K562 (cell line): ENCODE data around the gene ACAA2. TPM values are rescaled to one million over a fixed set of nuclear protein-coding genes. Genes with fewer than 3 reads are reported as not detected.

Source experiments
- ATF7 ChIP-seq: fragments of 450-650 bp; IDR thresholded peaks from 2 replicates; pipeline ENCODE4 v1.7.1; 2014; ENCODE audit warnings: mild to moderate bottlenecking, moderate library complexity
- CCNT2 ChIP-seq: IDR thresholded peaks from 2 replicates; pipeline ENCODE4 v1.6.1; 2011; ENCODE audit warnings: borderline replicate concordance, low read depth, mild to moderate bottlenecking, moderate library complexity, mixed read lengths, low read length; ENCODE audit not compliant: insufficient read length; ENCODE audit errors: extremely low read depth
- FOXJ2 ChIP-seq: fragments of 200-800 bp; sonication (Bioruptor generic); IDR thresholded peaks from 2 replicates; pipeline ENCODE4 v1.6.1; 2016; ENCODE audit warnings: missing genetic modification characterization, missing compliant biosample characterization
- HNRNPLL ChIP-seq: fragments of 200-400 bp; formaldehyde crosslinking; IDR thresholded peaks from 2 replicates; pipeline ENCODE4 v1.6.1; 2017; ENCODE audit warnings: low read length, low read depth, mild to moderate bottlenecking; ENCODE audit not compliant: poor library complexity, severe bottlenecking
- KDM1A ChIP-seq, 2 experiments: fragments of 450-650 bp; IDR thresholded peaks; 2 replicates each; pipeline ENCODE4 v1.6.1; 2016; ENCODE audit warnings: mild to moderate bottlenecking in 2 of 2
- MXI1 ChIP-seq: IDR thresholded peaks from 2 replicates; pipeline ENCODE4 v1.6.1; 2011; ENCODE audit warnings: low read depth, mild to moderate bottlenecking, improper control_type of control experiment, low read length
- POLR2AphosphoS5 ChIP-seq: IDR thresholded peaks from 2 replicates; pipeline ENCODE4 v1.6.1; 2011; ENCODE audit warnings: mild to moderate bottlenecking, low read depth, low read length, moderate library complexity; ENCODE audit not compliant: control insufficient read depth, insufficient read depth
- SPI1 ChIP-seq: IDR thresholded peaks from 2 replicates; pipeline ENCODE4 v1.6.1; 2011; ENCODE audit warnings: low read depth, low read length, control low read depth, borderline replicate concordance
- polyA plus RNA-seq, 8 experiments: library from polyadenylated mRNA; depleted of rRNA in 4 of 8; stranded (reverse) in 5 of 8; unstranded in 3 of 8; fragments of >200 nt; fragmentation: Nextera tagmentation in 2 of 8; fragmentation: Illumina TruSeq in 1 of 8; extraction: Ambion mirVana in 2 of 8; extraction: Trizol in 1 of 8; gene quantifications; 2 replicates each; pipeline versions ENCODE4 v1.2.1 to v1.2.3, GENCODE V29; 2011 to 2014; ENCODE audit warnings: inconsistent platforms in 1 of 8, missing spikeins in 1 of 8
- total RNA-seq, 7 experiments: library from RNA; depleted of rRNA in 6 of 7; stranded (reverse); fragments of >200 nt in 6 of 7; fragmentation: Illumina TruSeq in 2 of 7; extraction: Trizol in 2 of 7; gene quantifications; 2 replicates each; pipeline versions ENCODE4 v1.2.1 to v1.2.3, GENCODE V29; 2011 to 2021; ENCODE audit warnings: low replicate concordance in 1 of 7
- TF ChIP-seq, protein P1 (sequence below): fragments of 450-650 bp; IDR thresholded peaks from 2 replicates; pipeline ENCODE4 v1.6.1; 2014; ENCODE audit warnings: low read depth, mild to moderate bottlenecking, moderate library complexity, borderline replicate concordance
- TF ChIP-seq, protein P2 (sequence below): sonication (generic); formaldehyde crosslinking; IDR thresholded peaks from 2 replicates; pipeline ENCODE4 v1.8.0; 2023; ENCODE audit warnings: mild to moderate bottlenecking, missing genetic modification reagents
- TF ChIP-seq, protein P3 (sequence below), 2 experiments: fragments of 450-650 bp; IDR thresholded peaks; 2 replicates each; pipeline ENCODE4 v1.6.1; 2016; ENCODE audit warnings: mild to moderate bottlenecking in 2 of 2, borderline replicate concordance in 1 of 2, low read depth in 1 of 2, moderate library complexity in 1 of 2
- TF ChIP-seq, protein P4 (sequence below): sonication (generic); formaldehyde crosslinking; IDR thresholded peaks from 2 replicates; pipeline ENCODE4 v1.8.1; 2023; ENCODE audit warnings: mild to moderate bottlenecking, missing genetic modification reagents

ACAA2 gene
- total and polyA plus RNA-seq, 9 of the 15 experiments (the other 6 are each of a cell fraction or from before 2014, with no cell fraction given) = 13.2 to 31.5 (median 21.7) TPM

DNA sequence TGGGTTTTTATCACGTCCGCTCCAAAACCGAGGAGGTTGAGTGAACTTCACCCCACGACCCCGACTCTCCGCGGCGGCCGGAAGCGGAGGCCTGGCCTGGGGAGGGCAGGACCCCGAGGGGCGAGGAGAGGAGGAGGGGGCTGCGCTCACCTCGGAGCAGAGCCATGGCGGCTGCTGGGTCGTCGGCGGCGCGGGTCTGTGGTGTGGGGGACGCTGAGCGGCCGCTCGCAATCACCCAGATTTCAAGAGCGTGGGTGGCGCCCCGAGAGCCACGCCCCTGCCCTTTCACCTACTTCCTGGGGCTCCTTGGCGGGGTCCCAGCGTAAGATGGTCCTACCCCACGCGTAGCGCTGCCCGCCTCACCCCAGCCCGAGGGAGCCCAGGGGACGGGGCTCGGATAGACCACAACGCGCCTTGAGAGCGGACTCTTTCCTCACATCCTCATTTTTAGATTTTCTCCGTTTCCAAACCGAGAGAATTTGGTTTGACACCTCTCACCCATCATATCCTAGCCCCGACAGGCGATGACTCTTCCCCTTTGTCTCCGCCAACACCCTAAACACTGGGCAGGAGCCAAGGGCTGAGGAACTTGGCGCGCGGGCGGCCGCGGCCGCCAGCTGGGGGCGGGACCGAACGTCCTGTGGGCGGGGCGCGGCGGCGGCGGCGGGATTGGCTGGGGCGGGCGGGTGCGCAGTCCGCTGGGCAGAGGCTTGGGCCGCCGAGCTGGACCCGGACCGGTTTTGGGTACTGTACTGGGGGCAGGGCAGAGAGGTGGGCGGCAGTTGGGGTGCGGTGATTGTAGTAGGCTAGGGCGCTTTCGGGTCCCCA, at the start of gene ACAA2 (continued):
- TF ChIP-seq CCNT2 (no peak), KDM1A (IDR thresholded peaks at IDR 0.05) (peak; percentile 17 to 35; a peak in 2 of 4 replicates), MXI1 (no peak), SPI1 (peak; percentile 32; the same call in 1 of the 2 replicates), ATF7 (peak; percentile 49; the same call in 1 of the 2 replicates), POLR2AphosphoS5 (peak; percentile 61), FOXJ2 (tag) (no peak), HNRNPLL (peak; percentile 72)
- TF ChIP-seq, protein P1, sequence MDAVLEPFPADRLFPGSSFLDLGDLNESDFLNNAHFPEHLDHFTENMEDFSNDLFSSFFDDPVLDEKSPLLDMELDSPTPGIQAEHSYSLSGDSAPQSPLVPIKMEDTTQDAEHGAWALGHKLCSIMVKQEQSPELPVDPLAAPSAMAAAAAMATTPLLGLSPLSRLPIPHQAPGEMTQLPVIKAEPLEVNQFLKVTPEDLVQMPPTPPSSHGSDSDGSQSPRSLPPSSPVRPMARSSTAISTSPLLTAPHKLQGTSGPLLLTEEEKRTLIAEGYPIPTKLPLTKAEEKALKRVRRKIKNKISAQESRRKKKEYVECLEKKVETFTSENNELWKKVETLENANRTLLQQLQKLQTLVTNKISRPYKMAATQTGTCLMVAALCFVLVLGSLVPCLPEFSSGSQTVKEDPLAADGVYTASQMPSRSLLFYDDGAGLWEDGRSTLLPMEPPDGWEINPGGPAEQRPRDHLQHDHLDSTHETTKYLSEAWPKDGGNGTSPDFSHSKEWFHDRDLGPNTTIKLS = no peak
- TF ChIP-seq, protein P2, sequence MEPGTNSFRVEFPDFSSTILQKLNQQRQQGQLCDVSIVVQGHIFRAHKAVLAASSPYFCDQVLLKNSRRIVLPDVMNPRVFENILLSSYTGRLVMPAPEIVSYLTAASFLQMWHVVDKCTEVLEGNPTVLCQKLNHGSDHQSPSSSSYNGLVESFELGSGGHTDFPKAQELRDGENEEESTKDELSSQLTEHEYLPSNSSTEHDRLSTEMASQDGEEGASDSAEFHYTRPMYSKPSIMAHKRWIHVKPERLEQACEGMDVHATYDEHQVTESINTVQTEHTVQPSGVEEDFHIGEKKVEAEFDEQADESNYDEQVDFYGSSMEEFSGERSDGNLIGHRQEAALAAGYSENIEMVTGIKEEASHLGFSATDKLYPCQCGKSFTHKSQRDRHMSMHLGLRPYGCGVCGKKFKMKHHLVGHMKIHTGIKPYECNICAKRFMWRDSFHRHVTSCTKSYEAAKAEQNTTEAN (CRISPR knock-in tag) = no peak
- TF ChIP-seq, protein P3, sequence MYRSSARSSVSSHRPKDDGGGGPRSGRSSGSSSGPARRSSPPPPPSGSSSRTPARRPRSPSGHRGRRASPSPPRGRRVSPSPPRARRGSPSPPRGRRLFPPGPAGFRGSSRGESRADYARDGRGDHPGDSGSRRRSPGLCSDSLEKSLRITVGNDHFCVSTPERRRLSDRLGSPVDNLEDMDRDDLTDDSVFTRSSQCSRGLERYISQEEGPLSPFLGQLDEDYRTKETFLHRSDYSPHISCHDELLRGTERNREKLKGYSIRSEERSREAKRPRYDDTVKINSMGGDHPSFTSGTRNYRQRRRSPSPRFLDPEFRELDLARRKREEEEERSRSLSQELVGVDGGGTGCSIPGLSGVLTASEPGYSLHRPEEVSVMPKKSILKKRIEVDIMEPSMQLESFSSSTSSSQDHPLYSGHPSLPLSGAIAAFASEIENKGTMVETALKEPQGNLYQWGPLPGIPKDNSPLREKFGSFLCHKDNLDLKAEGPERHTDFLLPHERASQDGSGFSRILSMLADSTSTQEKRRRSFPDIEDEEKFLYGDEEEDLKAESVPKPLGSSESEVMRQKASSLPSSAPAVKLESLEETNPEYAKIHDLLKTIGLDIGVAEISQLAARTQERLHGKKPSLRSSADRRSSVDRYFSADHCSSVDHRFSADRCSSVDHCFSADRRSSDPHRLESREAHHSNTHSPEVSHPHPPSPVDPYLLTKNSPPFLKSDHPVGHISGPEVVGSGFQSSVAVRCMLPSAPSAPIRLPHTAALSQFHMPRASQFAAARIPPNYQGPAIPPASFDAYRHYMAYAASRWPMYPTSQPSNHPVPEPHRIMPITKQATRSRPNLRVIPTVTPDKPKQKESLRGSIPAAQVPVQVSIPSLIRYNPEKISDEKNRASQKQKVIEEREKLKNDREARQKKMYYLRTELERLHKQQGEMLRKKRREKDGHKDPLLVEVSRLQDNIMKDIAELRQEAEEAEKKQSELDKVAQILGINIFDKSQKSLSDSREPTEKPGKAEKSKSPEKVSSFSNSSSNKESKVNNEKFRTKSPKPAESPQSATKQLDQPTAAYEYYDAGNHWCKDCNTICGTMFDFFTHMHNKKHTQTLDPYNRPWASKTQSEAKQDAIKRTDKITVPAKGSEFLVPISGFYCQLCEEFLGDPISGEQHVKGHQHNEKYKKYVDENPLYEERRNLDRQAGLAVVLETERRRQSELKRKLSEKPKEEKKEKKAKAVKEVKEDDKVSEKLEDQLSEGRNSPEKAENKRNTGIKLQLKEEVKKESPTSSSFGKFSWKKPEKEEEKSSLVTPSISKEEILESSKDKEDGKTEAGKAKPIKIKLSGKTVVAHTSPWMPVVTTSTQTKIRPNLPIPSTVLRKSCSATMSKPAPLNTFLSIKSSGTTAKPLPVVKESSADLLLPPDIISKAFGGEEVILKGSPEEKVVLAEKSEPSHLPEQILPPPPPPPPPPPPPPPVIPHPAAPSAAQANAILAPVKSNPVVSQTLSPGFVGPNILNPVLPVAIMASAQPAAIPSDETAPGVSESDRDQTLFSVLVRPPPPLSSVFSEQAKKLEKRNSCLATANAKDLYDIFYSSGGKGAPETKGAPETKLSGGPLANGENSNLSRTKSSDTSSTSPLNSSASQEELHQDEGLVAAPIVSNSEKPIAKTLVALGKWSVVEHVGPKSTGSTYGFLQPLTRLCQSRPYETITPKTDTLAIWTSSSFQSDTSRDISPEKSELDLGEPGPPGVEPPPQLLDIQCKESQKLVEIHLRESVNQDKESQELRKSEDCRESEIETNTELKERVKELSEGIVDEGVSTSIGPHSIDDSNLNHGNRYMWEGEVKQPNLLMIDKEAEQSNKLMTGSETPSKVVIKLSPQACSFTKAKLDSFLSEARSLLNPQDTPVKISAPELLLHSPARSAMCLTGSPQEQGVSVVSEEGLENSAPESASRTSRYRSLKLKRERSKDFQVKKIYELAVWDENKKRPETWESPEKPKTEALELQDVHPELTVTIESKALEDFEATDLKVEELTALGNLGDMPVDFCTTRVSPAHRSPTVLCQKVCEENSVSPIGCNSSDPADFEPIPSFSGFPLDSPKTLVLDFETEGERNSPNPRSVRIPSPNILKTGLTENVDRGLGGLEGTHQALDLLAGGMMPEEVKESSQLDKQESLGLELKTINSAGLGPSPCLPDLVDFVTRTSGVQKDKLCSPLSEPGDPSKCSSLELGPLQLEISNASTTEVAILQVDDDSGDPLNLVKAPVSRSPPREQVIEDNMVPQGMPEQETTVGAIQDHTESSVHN (IDR thresholded peaks at IDR 0.05; ENCODE audit: borderline replicate concordance in 1 of 2, low read depth in 1 of 2) = no peak
- TF ChIP-seq, protein P4, sequence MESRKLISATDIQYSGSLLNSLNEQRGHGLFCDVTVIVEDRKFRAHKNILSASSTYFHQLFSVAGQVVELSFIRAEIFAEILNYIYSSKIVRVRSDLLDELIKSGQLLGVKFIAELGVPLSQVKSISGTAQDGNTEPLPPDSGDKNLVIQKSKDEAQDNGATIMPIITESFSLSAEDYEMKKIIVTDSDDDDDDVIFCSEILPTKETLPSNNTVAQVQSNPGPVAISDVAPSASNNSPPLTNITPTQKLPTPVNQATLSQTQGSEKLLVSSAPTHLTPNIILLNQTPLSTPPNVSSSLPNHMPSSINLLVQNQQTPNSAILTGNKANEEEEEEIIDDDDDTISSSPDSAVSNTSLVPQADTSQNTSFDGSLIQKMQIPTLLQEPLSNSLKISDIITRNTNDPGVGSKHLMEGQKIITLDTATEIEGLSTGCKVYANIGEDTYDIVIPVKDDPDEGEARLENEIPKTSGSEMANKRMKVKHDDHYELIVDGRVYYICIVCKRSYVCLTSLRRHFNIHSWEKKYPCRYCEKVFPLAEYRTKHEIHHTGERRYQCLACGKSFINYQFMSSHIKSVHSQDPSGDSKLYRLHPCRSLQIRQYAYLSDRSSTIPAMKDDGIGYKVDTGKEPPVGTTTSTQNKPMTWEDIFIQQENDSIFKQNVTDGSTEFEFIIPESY = no peak
